ENCODE data around the gene ZNF500.

- no peak for TF ChIP-seq CTCF (IDR thresholded peaks at IDR 0.05; ENCODE audit: low read length)
- TF ChIP-seq EZH2 (IDR thresholded peaks at IDR 0.05; ENCODE audit: borderline replicate concordance, low read length) = no peak
Observed at GRCh38 chr16:4704491-4704890, 62.5 kb downstream of the ZNF500 start.
